K562 (cell line): ENCODE data around the gene HPDL. TPM values are rescaled to one million over a fixed set of nuclear protein-coding genes. Genes with fewer than 3 reads are reported as not detected.

Experiments used
- ATAC-seq: fragments of 200-7000 bp; cut with Tn5 transposase; 3 replicates; pipeline ENCODE4 v1.9.1; 2020; ENCODE audit warnings: moderate library complexity
- BruUV-seq: library from RNA; stranded (reverse); fragments of 400-500 nt; replicated peaks from 2 replicates; lab custom pipeline; 2021; lab: Mats Ljungman, UMichigan
- CTCF ChIA-PET: fragments of 300-600 bp; formaldehyde crosslinking; extraction: SDS; loops from one replicate; lab custom pipeline; 2021; ENCODE audit warnings: low intra/inter-chr PET ratio; lab: Yijun Ruan, JAX
- POLR2A ChIA-PET: fragments of 300-600, 350-650 bp; sonication (Branson Sonifier 250); formaldehyde crosslinking; extraction: SDS; loops from one replicate; lab custom pipeline; 2021; ENCODE audit warnings: antibody characterized with exemption, inconsistent platforms; lab: Yijun Ruan, JAX
- DNase-seq, 4 experiments: peaks; one replicate each; pipeline versions ENCODE4 v3.0.0 to v3.0.0-alpha.2; 2011 to 2018; ENCODE audit warnings: low spot score in 3 of 4, mixed read lengths in 3 of 4; ENCODE audit errors: extremely low read depth in 1 of 4
- FAIRE-seq: peaks from 2 replicates; lab custom pipeline; 2011; peaks lifted over from hg19 to GRCh38; lab: Jason Lieb, UNC
- H2AFZ ChIP-seq: 2 replicates; pipeline ENCODE4 v1.6.0; 2011; ENCODE audit warnings: low read depth, low read length, control low read depth, inconsistent platforms
- H3K27ac ChIP-seq: fragments of 200-600 bp; 3 replicates; pipeline ENCODE4 v1.8.0; 2011; ENCODE audit warnings: low read depth, mild to moderate bottlenecking, control low read depth, inconsistent platforms, low read length, moderate library complexity, mixed read lengths; ENCODE audit errors: extremely low read depth
- H3K27me3 ChIP-seq, 2 experiments: fragments of 300-600 bp in 1 of 2; 2 replicates in 1 of 2; 3 replicates in 1 of 2; pipeline versions ENCODE4 v1.6.0 to v1.8.0; 2011; ENCODE audit warnings: inconsistent platforms in 2 of 2, low read length in 2 of 2, mild to moderate bottlenecking in 1 of 2, mixed read lengths in 1 of 2, moderate library complexity in 1 of 2; ENCODE audit not compliant: control insufficient read depth in 2 of 2, insufficient read depth in 2 of 2
- H3K36me3 ChIP-seq: fragments of 300-600 bp; 3 replicates; pipeline ENCODE4 v1.8.0; 2011; ENCODE audit warnings: mild to moderate bottlenecking, low read length, inconsistent platforms; ENCODE audit not compliant: control insufficient read depth, insufficient read depth
- H3K4me1 ChIP-seq, 2 experiments: fragments of 200-600 bp in 1 of 2; replicated peaks in 1 of 2; 2 replicates in 1 of 2; 3 replicates in 1 of 2; pipeline versions ENCODE4 v1.5.1 to v1.8.0; 2011; ENCODE audit warnings: inconsistent platforms in 2 of 2, low read length in 2 of 2, mild to moderate bottlenecking in 1 of 2, mixed read lengths in 1 of 2, moderate library complexity in 1 of 2; ENCODE audit not compliant: control insufficient read depth in 2 of 2, insufficient read depth in 2 of 2
- H3K4me2 ChIP-seq: 2 replicates; pipeline ENCODE4 v1.6.1; 2011; ENCODE audit warnings: low read length, control low read depth, inconsistent platforms, mixed read lengths; ENCODE audit not compliant: insufficient read depth
- H3K4me3 ChIP-seq: fragments of 200-600 bp; sonication (generic), shearing (Covaris generic); 2 replicates; pipeline ENCODE4 v1.5.1; 2016; ENCODE audit warnings: control low read depth, inconsistent platforms
- H3K79me2 ChIP-seq: fragments of 200-600 bp; 3 replicates; pipeline ENCODE4 v1.8.0; 2011; ENCODE audit warnings: low read length, inconsistent platforms; ENCODE audit not compliant: control insufficient read depth, insufficient read depth
- H3K9ac ChIP-seq, 2 experiments: 2 replicates each; pipeline versions ENCODE4 v1.6.0 to v1.6.1; 2011; ENCODE audit warnings: low read depth in 2 of 2, low read length in 2 of 2, control low read depth in 1 of 2, inconsistent platforms in 1 of 2, mild to moderate bottlenecking in 1 of 2, mixed read lengths in 1 of 2; ENCODE audit not compliant: insufficient read depth in 1 of 2
- H3K9me1 ChIP-seq: one replicate; pipeline ENCODE4 v1.6.0; 2011; ENCODE audit warnings: inconsistent platforms, mild to moderate bottlenecking, low read length, moderate library complexity; ENCODE audit not compliant: control insufficient read depth, insufficient read depth
- H3K9me3 ChIP-seq: replicated peaks from 2 replicates; pipeline ENCODE4 v1.5.1; 2011; ENCODE audit warnings: low read depth, low read length, inconsistent platforms; ENCODE audit not compliant: control insufficient read depth, insufficient read depth
- H4K20me1 ChIP-seq: replicated peaks from 2 replicates; pipeline ENCODE4 v1.6.1; 2011; ENCODE audit warnings: low read length, inconsistent platforms, mixed read lengths; ENCODE audit not compliant: control insufficient read depth, insufficient read depth
- EP400 ChIP-seq: fragments of 450-650 bp; IDR thresholded peaks from 2 replicates; pipeline ENCODE4 v1.6.1; 2017; ENCODE audit warnings: antibody characterized with exemption, mild to moderate bottlenecking, moderate library complexity
- ETV5 ChIP-seq: sonication (generic); formaldehyde crosslinking; IDR thresholded peaks from 2 replicates; pipeline ENCODE4 v1.4.0; 2020; ENCODE audit warnings: low read depth, mild to moderate bottlenecking, missing genetic modification reagents
- HIVEP1 ChIP-seq: fragments of 250-450 bp; sonication (Bioruptor Pico); IDR thresholded peaks from 2 replicates; pipeline ENCODE4 v1.4.0; 2020; ENCODE audit warnings: mild to moderate bottlenecking
- MECOM ChIP-seq: fragments of 250-450 bp; sonication (Bioruptor Pico); IDR thresholded peaks from 2 replicates; pipeline ENCODE4 v1.8.0; 2022; ENCODE audit warnings: inconsistent platforms
- PREB ChIP-seq: sonication (generic); formaldehyde crosslinking; IDR thresholded peaks from 2 replicates; pipeline ENCODE4 v1.8.1; 2023; ENCODE audit warnings: mild to moderate bottlenecking, missing genetic modification reagents
- PRPF4 ChIP-seq: fragments of 200-400 bp; formaldehyde crosslinking; IDR thresholded peaks from one replicate; pipeline ENCODE4 v1.6.1; 2017; ENCODE audit warnings: low read length, low read depth, mild to moderate bottlenecking; ENCODE audit not compliant: insufficient read depth, poor library complexity, severe bottlenecking
- RB1 ChIP-seq: fragments of 450-650 bp; IDR thresholded peaks from 2 replicates; pipeline ENCODE4 v1.6.1; 2017; ENCODE audit warnings: low read depth, mild to moderate bottlenecking
- REST ChIP-seq, 2 experiments: fragments of 450-650 bp; formaldehyde crosslinking in 1 of 2; IDR thresholded peaks; 2 replicates each; pipeline versions ENCODE4 v1.4.0 to v1.6.1; 2014 to 2020; ENCODE audit warnings: mild to moderate bottlenecking in 2 of 2, borderline replicate concordance in 1 of 2, low read depth in 1 of 2
- RUNX1 ChIP-seq: sonication (generic); IDR thresholded peaks from 2 replicates; pipeline ENCODE4 v1.6.1; 2016; ENCODE audit warnings: antibody characterized with exemption, low read depth
- ZNF165 ChIP-seq: fragments of 250-450 bp; sonication (Bioruptor Pico); IDR thresholded peaks from 2 replicates; pipeline ENCODE4 v1.4.0; 2020; ENCODE audit warnings: borderline replicate concordance
- WGBS: fragments of 100-300 bp; shearing (Covaris generic); methylation state at CpG from one replicate; pipeline ENCODE4 v1.1.6; 2016; ENCODE audit warnings: low coverage, mixed read lengths; ENCODE audit not compliant: insufficient coverage; ENCODE audit errors: missing lambda C conversion rate; 5-methylcytosine and 5-hydroxymethylcytosine counted together
- in situ Hi-C: fragments of 300-500 bp; cut with MboI; formaldehyde crosslinking; loops from 4 replicates; pipeline ENCODE4 v1.15.0; 2018; ENCODE audit warnings: inconsistent platforms, mixed read lengths
- intact Hi-C: fragments of 100-400 bp; cut with micrococcal nuclease; formaldehyde crosslinking; loops from 2 replicates; pipeline ENCODE4 v1.14.2; 2022
- polyA plus RNA-seq, 8 experiments: library from polyadenylated mRNA; depleted of rRNA in 4 of 8; stranded (reverse) in 5 of 8; unstranded in 3 of 8; fragments of >200 nt; fragmentation: Nextera tagmentation in 2 of 8; fragmentation: Illumina TruSeq in 1 of 8; extraction: Ambion mirVana in 2 of 8; extraction: Trizol in 1 of 8; gene quantifications; 2 replicates each; pipeline versions ENCODE4 v1.2.1 to v1.2.3, GENCODE V29; 2011 to 2014; ENCODE audit warnings: inconsistent platforms in 1 of 8, missing spikeins in 1 of 8
- total RNA-seq, 7 experiments: library from RNA; depleted of rRNA in 6 of 7; stranded (reverse); fragments of >200 nt in 6 of 7; fragmentation: Illumina TruSeq in 2 of 7; extraction: Trizol in 2 of 7; gene quantifications; 2 replicates each; pipeline versions ENCODE4 v1.2.1 to v1.2.3, GENCODE V29; 2011 to 2021; ENCODE audit warnings: low replicate concordance in 1 of 7
- TF ChIP-seq, protein P1 (sequence below): fragments of 450-650 bp; IDR thresholded peaks from 2 replicates; pipeline ENCODE4 v1.6.1; 2016; ENCODE audit warnings: low read depth, mild to moderate bottlenecking, moderate library complexity

HPDL gene
- total and polyA plus RNA-seq, 9 of the 15 experiments (the other 6 are each of a cell fraction or from before 2014, with no cell fraction given) = not detected

- Histone ChIP-seq H4K20me1 (no peaks in the 10 kb centered on the region), H3K27ac (no peak overlapping the region), H3K4me3 (no peak overlapping the region), H3K79me2 (no peaks in the 10 kb centered on the region), H3K36me3 (no peaks in the 10 kb centered on the region), H2AFZ (peak overlapping the region; percentile 2), H3K27me3 (no peaks in the 10 kb centered on the region), H3K9me3 (no peaks in the 10 kb centered on the region), H3K4me1 (peaks cover 0 to 3% of the 10 kb centered on the region in 2 experiments; a peak in 2 of 5 replicates), H3K9me1 (no peaks in the 10 kb centered on the region), H3K9ac (no peak overlapping the region), H3K4me2 (no peak overlapping the region)
- ATAC-seq = peak; percentile 84
- intact Hi-C loops (loop anchor here (1.0 to 2.0 kb wide), 2 partner anchors 133 to 211 kb away; no protein-coding TSS in a partner anchor), in situ Hi-C loops (loop anchor here (5.0 kb wide), 1 partner anchor 212 kb away; no protein-coding TSS in a partner anchor)
- no TSS peak for BruUV-seq
- ChIA-PET CTCF (interaction anchor here (0.6 to 5.4 kb wide), 3 partner anchors 133 to 210 kb away, joined by 3 to 106 read pairs (median 13); partner anchors contain the start of gene TESK2), POLR2A (interaction anchor here (0.6 to 15.6 kb wide), 4 partner anchors 12 to 176 kb away, joined by 3 to 226 read pairs (median 4); partner anchors contain the start of genes MUTYH, PRDX1 and TOE1)
- peak; percentile 28 to 80 (median 38) for DNase-seq
- peak; percentile 76 for FAIRE-seq
- WGBS = 25% methylated on average over 7 of the region's 7 CpGs
- TF ChIP-seq, protein P1, sequence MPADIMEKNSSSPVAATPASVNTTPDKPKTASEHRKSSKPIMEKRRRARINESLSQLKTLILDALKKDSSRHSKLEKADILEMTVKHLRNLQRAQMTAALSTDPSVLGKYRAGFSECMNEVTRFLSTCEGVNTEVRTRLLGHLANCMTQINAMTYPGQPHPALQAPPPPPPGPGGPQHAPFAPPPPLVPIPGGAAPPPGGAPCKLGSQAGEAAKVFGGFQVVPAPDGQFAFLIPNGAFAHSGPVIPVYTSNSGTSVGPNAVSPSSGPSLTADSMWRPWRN = no peak
- TF ChIP-seq RB1 (0 out of 2 replicates have a peak, but pooled peaks have one; percentile 18), HIVEP1 (CRISPR knock-in tag) (peak; percentile 57; the same call in 1 of the 2 replicates), PRPF4 (no peak), EP400 (no peak), RUNX1 (no peak), ZNF165 (0 out of 2 replicates have a peak, but pooled peaks have one; percentile 37), PREB (0 out of 2 replicates have a peak, but pooled peaks have one; percentile 63), MECOM (no peak), ETV5 (CRISPR knock-in tag) (no peak), REST (IDR thresholded peaks at IDR 0.05; ENCODE audit: borderline replicate concordance) (peak; percentile 91), REST (CRISPR knock-in tag; IDR thresholded peaks at IDR 0.05; ENCODE audit: low read depth) (no peak)
These were observed 33.3 kb downstream of the HPDL start for GRCh38 chr1:45359882-45360513.
